ENCODE results near the gene GAREM1. TPM values are rescaled to one million over a fixed set of nuclear protein-coding genes. Genes with fewer than 3 reads are reported as not detected.

GAREM1 gene
- total RNA-seq, 5 donors from 2014 or later (not counting 1 experiment from before 2014, with no cell fraction given) = 0.26 to 0.41 (median 0.33) TPM

- WGBS (ENCODE audit: insufficient coverage) = no CpG with 5 or more reads among the region's 3 CpGs
- H3K4me3 Mint-ChIP-seq = no peak overlapping the region
- ATAC-seq (replicated peaks in 1 of 4) (no peak), DNase-seq (no peak)
- H3K27ac ChIP-seq (ENCODE audit: low read length) = no peak overlapping the region
- H3K36me3 Mint-ChIP-seq = no peaks in the 10 kb centered on the region
- no peaks in the 10 kb centered on the region for H3K4me1 Mint-ChIP-seq
- H3K9me3 Mint-ChIP-seq = peaks cover 0 to 15% (median 0%) of the 10 kb centered on the region in 3 donors
- H3K4me3 ChIP-seq (ENCODE audit: control insufficient read depth in 1 of 2, extremely low read depth in 1 of 2, low read length in 1 of 2) = no peak overlapping the region
- H3K27ac Mint-ChIP-seq = no peak overlapping the region
- H3K4me1 ChIP-seq (ENCODE audit: control insufficient read depth in 1 of 2, extremely low read depth in 1 of 2, insufficient read depth in 2 of 2, low read length in 2 of 2) = no peaks in the 10 kb centered on the region
- no peaks in the 10 kb centered on the region for H3K9me3 ChIP-seq
- peaks cover 0 to 2% of the 10 kb centered on the region in 2 experiments for H3K27me3 ChIP-seq (replicated peaks in 1 of 2; ENCODE audit: control insufficient read depth in 2 of 2, extremely low read depth in 1 of 2, insufficient read depth in 2 of 2, low read length in 1 of 2)
- ChIA-PET POLR2A (no interaction called here), CTCF (no interaction called here)
- peaks cover 10 to 46% of the 10 kb centered on the region in 2 donors for H3K27me3 Mint-ChIP-seq
- H3K36me3 ChIP-seq (ENCODE audit: control insufficient read depth in 2 of 2, extremely low read depth in 1 of 2, insufficient read depth in 1 of 2, low read length in 1 of 2) = no peaks in the 10 kb centered on the region
Measured at GRCh38 chr18:32393407-32393806, 77.3 kb downstream of the GAREM1 start.

- no peak overlapping the region for H3K4me3 Mint-ChIP-seq
- no peak overlapping the region for H3K27ac ChIP-seq (ENCODE audit: low read length)
- H3K27me3 ChIP-seq (replicated peaks in 1 of 2; ENCODE audit: control insufficient read depth in 2 of 2, extremely low read depth in 1 of 2, insufficient read depth in 2 of 2, low read length in 1 of 2) = peaks cover 0 to 2% of the 10 kb centered on the region in 2 experiments
- no peaks in the 10 kb centered on the region for H3K9me3 ChIP-seq
- ChIA-PET POLR2A (no interaction called here), CTCF (interaction anchor here in 1 of 2 donors (1.0 kb wide), 1 partner anchor 90 kb away, joined by 3 read pairs; no protein-coding TSS in a partner anchor)
- H3K27ac Mint-ChIP-seq = no peak overlapping the region
- peaks cover 0 to 4% (median 0%) of the 10 kb centered on the region in 3 donors for H3K9me3 Mint-ChIP-seq
- H3K4me3 ChIP-seq (ENCODE audit: control insufficient read depth in 1 of 2, extremely low read depth in 1 of 2, low read length in 1 of 2) = no peak overlapping the region
- no peaks in the 10 kb centered on the region for H3K36me3 ChIP-seq (ENCODE audit: control insufficient read depth in 2 of 2, extremely low read depth in 1 of 2, insufficient read depth in 1 of 2, low read length in 1 of 2)
- no peaks in the 10 kb centered on the region for H3K4me1 ChIP-seq (ENCODE audit: control insufficient read depth in 1 of 2, extremely low read depth in 1 of 2, insufficient read depth in 2 of 2, low read length in 2 of 2)
- no peaks in the 10 kb centered on the region for H3K36me3 Mint-ChIP-seq
- DNase-seq (no peak), ATAC-seq (replicated peaks in 1 of 4) (no peak)
- 55% methylated on average over 4 of the region's 7 CpGs for WGBS (ENCODE audit: insufficient coverage)
- peaks cover 14 to 39% of the 10 kb centered on the region in 2 donors for H3K27me3 Mint-ChIP-seq
- no peaks in the 10 kb centered on the region for H3K4me1 Mint-ChIP-seq
Measured at GRCh38 chr18:32391126-32391525, 79.6 kb downstream of the GAREM1 start.

- H3K27me3 ChIP-seq (replicated peaks in 1 of 2; ENCODE audit: control insufficient read depth in 2 of 2, extremely low read depth in 1 of 2, insufficient read depth in 2 of 2, low read length in 1 of 2) = peaks cover 0 to 2% of the 10 kb centered on the region in 2 experiments
- H3K9me3 Mint-ChIP-seq = no peaks in the 10 kb centered on the region
- no peaks in the 10 kb centered on the region for H3K36me3 Mint-ChIP-seq
- no peak overlapping the region for H3K4me3 ChIP-seq (ENCODE audit: control insufficient read depth in 1 of 2, extremely low read depth in 1 of 2, low read length in 1 of 2)
- DNase-seq = no peak
- no peaks in the 10 kb centered on the region for H3K36me3 ChIP-seq (ENCODE audit: control insufficient read depth in 2 of 2, extremely low read depth in 1 of 2, insufficient read depth in 1 of 2, low read length in 1 of 2)
- no peaks in the 10 kb centered on the region for H3K4me1 Mint-ChIP-seq
- no peaks in the 10 kb centered on the region for H3K4me1 ChIP-seq (ENCODE audit: control insufficient read depth in 1 of 2, extremely low read depth in 1 of 2, insufficient read depth in 2 of 2, low read length in 2 of 2)
- peaks cover 10 to 34% of the 10 kb centered on the region in 2 donors for H3K27me3 Mint-ChIP-seq
- H3K9me3 ChIP-seq = no peaks in the 10 kb centered on the region
- no peak overlapping the region for H3K27ac Mint-ChIP-seq
- no peak for ATAC-seq (replicated peaks in 1 of 4)
- ChIA-PET POLR2A (no interaction called here), CTCF (interaction anchor here in 1 of 2 donors (1.0 kb wide), 1 partner anchor 91 kb away, joined by 3 read pairs; no protein-coding TSS in a partner anchor)
- 85% methylated on average over 3 of the region's 4 CpGs for WGBS (ENCODE audit: insufficient coverage)
- no peak overlapping the region for H3K27ac ChIP-seq (ENCODE audit: low read length)
- H3K4me3 Mint-ChIP-seq = no peak overlapping the region
Measured at GRCh38 chr18:32389858-32390257, 80.8 kb downstream of the GAREM1 start.

- DNase-seq = no peak
- no peaks in the 10 kb centered on the region for H3K9me3 ChIP-seq
- ATAC-seq (replicated peaks in 1 of 4) = no peak
- CTCF ChIA-PET = no interaction called here
- H3K27ac Mint-ChIP-seq = no peak overlapping the region
- H3K27me3 Mint-ChIP-seq = peaks cover 10 to 34% of the 10 kb centered on the region in 2 donors
- POLR2A ChIA-PET = interaction anchor here in 1 of 2 donors (0.6 kb wide), 1 partner anchor 530 kb away, joined by 3 read pairs; no protein-coding TSS in a partner anchor
- no peaks in the 10 kb centered on the region for H3K36me3 ChIP-seq (ENCODE audit: control insufficient read depth in 2 of 2, extremely low read depth in 1 of 2, insufficient read depth in 1 of 2, low read length in 1 of 2)
- no peaks in the 10 kb centered on the region for H3K36me3 Mint-ChIP-seq
- H3K4me1 Mint-ChIP-seq = no peaks in the 10 kb centered on the region
- no peak overlapping the region for H3K4me3 ChIP-seq (ENCODE audit: control insufficient read depth in 1 of 2, extremely low read depth in 1 of 2, low read length in 1 of 2)
- WGBS (ENCODE audit: insufficient coverage) = no CpG with 5 or more reads among the region's 1 CpG
- H3K4me3 Mint-ChIP-seq = no peak overlapping the region
- peaks cover 0 to 2% of the 10 kb centered on the region in 2 experiments for H3K27me3 ChIP-seq (replicated peaks in 1 of 2; ENCODE audit: control insufficient read depth in 2 of 2, extremely low read depth in 1 of 2, insufficient read depth in 2 of 2, low read length in 1 of 2)
- H3K9me3 Mint-ChIP-seq = no peaks in the 10 kb centered on the region
- H3K4me1 ChIP-seq (ENCODE audit: control insufficient read depth in 1 of 2, extremely low read depth in 1 of 2, insufficient read depth in 2 of 2, low read length in 2 of 2) = no peaks in the 10 kb centered on the region
- no peak overlapping the region for H3K27ac ChIP-seq (ENCODE audit: low read length)
Measured at GRCh38 chr18:32389191-32389590, 81.5 kb downstream of the GAREM1 start.

- Mint-ChIP-seq H3K9me3 (no peaks in the 10 kb centered on the region), H3K4me1 (no peaks in the 10 kb centered on the region), H3K27ac (no peak overlapping the region), H3K36me3 (no peaks in the 10 kb centered on the region), H3K4me3 (no peak overlapping the region), H3K27me3 (peaks cover 8 to 38% of the 10 kb centered on the region in 2 donors)
- Histone ChIP-seq H3K9me3 (no peaks in the 10 kb centered on the region), H3K27ac (ENCODE audit: low read length) (no peak overlapping the region), H3K4me3 (ENCODE audit: control insufficient read depth in 1 of 2, extremely low read depth in 1 of 2, low read length in 1 of 2) (no peak overlapping the region), H3K4me1 (ENCODE audit: control insufficient read depth in 1 of 2, extremely low read depth in 1 of 2, insufficient read depth in 2 of 2, low read length in 2 of 2) (no peaks in the 10 kb centered on the region), H3K36me3 (ENCODE audit: control insufficient read depth in 2 of 2, extremely low read depth in 1 of 2, insufficient read depth in 1 of 2, low read length in 1 of 2) (no peaks in the 10 kb centered on the region), H3K27me3 (replicated peaks in 1 of 2; ENCODE audit: control insufficient read depth in 2 of 2, extremely low read depth in 1 of 2, insufficient read depth in 2 of 2, low read length in 1 of 2) (peaks cover 0 to 2% of the 10 kb centered on the region in 2 experiments)
- ChIA-PET CTCF (interaction anchor here in 1 of 2 donors (0.6 kb wide), 1 partner anchor 12 kb away, joined by 3 read pairs; no protein-coding TSS in a partner anchor), POLR2A (no interaction called here)
- no peak for ATAC-seq (replicated peaks in 1 of 4)
- no peak for DNase-seq
- WGBS (ENCODE audit: insufficient coverage) = 76% methylated on average over 3 of the region's 5 CpGs
Measured at GRCh38 chr18:32386471-32386870, 84.2 kb downstream of the GAREM1 start.

- Histone ChIP-seq H3K9me3 (no peaks in the 10 kb centered on the region), H3K4me1 (ENCODE audit: control insufficient read depth in 1 of 2, extremely low read depth in 1 of 2, insufficient read depth in 2 of 2, low read length in 2 of 2) (no peaks in the 10 kb centered on the region), H3K36me3 (ENCODE audit: control insufficient read depth in 2 of 2, extremely low read depth in 1 of 2, insufficient read depth in 1 of 2, low read length in 1 of 2) (no peaks in the 10 kb centered on the region), H3K4me3 (ENCODE audit: control insufficient read depth in 1 of 2, extremely low read depth in 1 of 2, low read length in 1 of 2) (no peak overlapping the region), H3K27ac (ENCODE audit: low read length) (no peak overlapping the region), H3K27me3 (replicated peaks in 1 of 2; ENCODE audit: control insufficient read depth in 2 of 2, extremely low read depth in 1 of 2, insufficient read depth in 2 of 2, low read length in 1 of 2) (no peaks in the 10 kb centered on the region)
- Mint-ChIP-seq H3K4me3 (no peak overlapping the region), H3K27ac (no peak overlapping the region), H3K9me3 (no peaks in the 10 kb centered on the region), H3K27me3 (peaks cover 7 to 22% of the 10 kb centered on the region in 2 donors), H3K4me1 (no peaks in the 10 kb centered on the region), H3K36me3 (no peaks in the 10 kb centered on the region)
- ATAC-seq (replicated peaks in 1 of 4) (no peak), DNase-seq (no peak)
- 100% methylated on average over 1 of the region's 4 CpGs for WGBS (ENCODE audit: insufficient coverage)
- POLR2A ChIA-PET = no interaction called here
- CTCF ChIA-PET = no interaction called here
Measured at GRCh38 chr18:32383050-32383819, 87.4 kb downstream of the GAREM1 start.

Measured in T-cell (primary cell).